SKM-1 treated with dmso at 0.1 percent for 144 hours (cell line): ENCODE data around the gene SST.

Experiments
- DNase-seq: peaks from one replicate; lab custom pipeline; 2025; ENCODE audit not compliant: unreplicated experiment; lab: John Stamatoyannopoulos, UW

SST gene

DNA sequence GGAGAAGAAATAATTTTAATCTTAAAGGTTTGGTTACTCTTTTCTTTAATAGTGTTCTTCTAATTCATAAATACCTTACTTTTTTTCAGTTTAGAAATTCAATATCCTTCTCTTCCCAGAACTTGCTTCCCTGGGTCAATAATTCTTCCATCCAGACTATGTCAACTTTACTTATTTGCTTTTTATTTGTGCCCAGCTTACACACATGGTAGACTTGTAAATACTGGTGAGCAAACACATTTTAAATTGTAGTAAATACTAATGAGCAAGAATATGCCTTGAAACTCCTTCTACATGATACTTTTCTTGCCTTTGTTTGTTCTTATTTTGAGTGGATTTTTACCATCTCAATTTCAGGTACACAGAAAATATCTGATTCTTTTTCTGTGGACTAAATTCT is 33.7 kb downstream of the SST start:
- DNase-seq, result no peak

- no peak for DNase-seq
These were observed 39.8 kb downstream of the SST start for GRCh38 chr3:187630404-187630803.

DNA sequence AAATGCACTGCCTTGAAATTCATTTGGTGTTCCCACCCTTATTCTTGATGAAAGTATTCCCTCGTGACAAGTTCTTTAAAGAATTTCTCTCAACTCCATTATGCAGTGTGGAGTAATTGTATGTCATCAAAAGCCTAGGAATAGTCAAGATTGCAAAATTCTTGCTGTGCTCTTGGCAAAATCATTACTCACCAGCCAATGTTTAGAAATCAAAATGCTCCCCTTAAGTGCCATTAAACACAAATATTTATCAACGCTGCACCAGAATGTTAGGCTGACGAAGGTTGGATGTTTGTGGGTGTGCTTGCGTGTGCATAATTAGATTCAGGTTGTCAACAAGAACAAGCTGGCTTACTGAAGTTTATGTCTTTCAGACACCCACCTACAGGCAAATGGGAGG is 40.5 kb downstream of the SST start:
- DNase-seq, result no peak

GRCh38 chr3:187628169-187628568 is 42.0 kb downstream of the SST start:
- DNase-seq, result no peak

GRCh38 chr3:187626581-187626980 is 43.6 kb downstream of the SST start:
- DNase-seq, result no peak

GRCh38 chr3:187624588-187624987 is 45.6 kb downstream of the SST start:
- no peak for DNase-seq

- no peak for DNase-seq
These were observed 46.8 kb downstream of the SST start for GRCh38 chr3:187623285-187623814.

DNA sequence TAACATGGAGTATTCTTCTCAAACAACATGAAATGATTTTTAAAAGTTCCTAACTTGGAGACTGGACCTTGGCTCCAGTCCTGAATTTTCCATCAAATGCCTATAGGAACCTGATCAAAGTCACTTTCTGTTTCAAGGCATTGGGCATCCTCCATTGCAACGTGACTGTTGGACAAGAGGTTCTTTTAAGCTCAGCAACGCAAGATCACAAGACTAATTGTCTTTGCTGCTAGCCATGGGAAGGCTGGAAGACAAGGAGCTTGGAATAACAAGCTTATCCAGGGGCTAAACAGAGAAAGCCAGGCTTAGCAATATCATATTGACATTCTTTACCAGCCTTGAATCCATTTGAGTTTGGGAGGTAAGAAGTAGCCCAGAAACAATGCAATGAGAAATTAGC is 48.3 kb downstream of the SST start:
- DNase-seq, result no peak

GRCh38 chr3:187619461-187619860 is 50.7 kb downstream of the SST start:
- no peak for DNase-seq
